ENCODE measurements around the gene SMU1. TPM values are rescaled to one million over a fixed set of nuclear protein-coding genes. Genes with fewer than 3 reads are reported as not detected.

The SMU1 gene
- total RNA-seq, 1 donor from 2014 or later = 22.9 TPM

GRCh38 chr9:33124751-33125381 lies 48.4 kb upstream of the SMU1 start:
- H3K27me3 ChIP-seq (ENCODE audit: insufficient read depth, low read length) = no peaks in the 10 kb centered on the region
- TF ChIP-seq, protein P1, sequence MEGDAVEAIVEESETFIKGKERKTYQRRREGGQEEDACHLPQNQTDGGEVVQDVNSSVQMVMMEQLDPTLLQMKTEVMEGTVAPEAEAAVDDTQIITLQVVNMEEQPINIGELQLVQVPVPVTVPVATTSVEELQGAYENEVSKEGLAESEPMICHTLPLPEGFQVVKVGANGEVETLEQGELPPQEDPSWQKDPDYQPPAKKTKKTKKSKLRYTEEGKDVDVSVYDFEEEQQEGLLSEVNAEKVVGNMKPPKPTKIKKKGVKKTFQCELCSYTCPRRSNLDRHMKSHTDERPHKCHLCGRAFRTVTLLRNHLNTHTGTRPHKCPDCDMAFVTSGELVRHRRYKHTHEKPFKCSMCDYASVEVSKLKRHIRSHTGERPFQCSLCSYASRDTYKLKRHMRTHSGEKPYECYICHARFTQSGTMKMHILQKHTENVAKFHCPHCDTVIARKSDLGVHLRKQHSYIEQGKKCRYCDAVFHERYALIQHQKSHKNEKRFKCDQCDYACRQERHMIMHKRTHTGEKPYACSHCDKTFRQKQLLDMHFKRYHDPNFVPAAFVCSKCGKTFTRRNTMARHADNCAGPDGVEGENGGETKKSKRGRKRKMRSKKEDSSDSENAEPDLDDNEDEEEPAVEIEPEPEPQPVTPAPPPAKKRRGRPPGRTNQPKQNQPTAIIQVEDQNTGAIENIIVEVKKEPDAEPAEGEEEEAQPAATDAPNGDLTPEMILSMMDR (IDR thresholded peaks at IDR 0.05; ENCODE audit: insufficient read depth, low read depth, low read length) = no peak
- TF ChIP-seq EZH2 (IDR thresholded peaks at IDR 0.05; ENCODE audit: insufficient read depth, low read length) = no peak
- H3K27me3 Mint-ChIP-seq (ENCODE audit: low read depth, unreplicated experiment) = no peaks in the 10 kb centered on the region
- H3K4me1 Mint-ChIP-seq (ENCODE audit: low read depth, unreplicated experiment) = peaks cover 35% of the 10 kb centered on the region
- H3K9ac ChIP-seq (ENCODE audit: low read length) = no peak overlapping the region
- peaks cover 20% of the 10 kb centered on the region for H3K36me3 Mint-ChIP-seq (ENCODE audit: low read depth, unreplicated experiment)
- H3K36me3 ChIP-seq (ENCODE audit: insufficient read depth, low read length) = peaks cover 2% of the 10 kb centered on the region
- H4K20me1 ChIP-seq (ENCODE audit: insufficient read depth, low read length) = peaks cover 72% of the 10 kb centered on the region
- no peaks in the 10 kb centered on the region for H3K9me3 ChIP-seq (ENCODE audit: insufficient read depth, low read depth, low read length)
- H3K79me2 ChIP-seq (ENCODE audit: insufficient read depth, low read length) = peaks cover 45% of the 10 kb centered on the region
- no peak overlapping the region for H2AFZ ChIP-seq (ENCODE audit: low read depth, low read length)
- no peaks in the 10 kb centered on the region for H3K9me3 Mint-ChIP-seq (ENCODE audit: unreplicated experiment)
- no peak overlapping the region for H3K4me2 ChIP-seq (ENCODE audit: low read length)
- H3K27ac Mint-ChIP-seq (ENCODE audit: unreplicated experiment) = no peak overlapping the region
- H3K4me3 Mint-ChIP-seq (ENCODE audit: unreplicated experiment) = no peak overlapping the region
- no peak overlapping the region for H3K27ac ChIP-seq (ENCODE audit: low read depth, low read length)
- no peak for DNase-seq (ENCODE audit: low read depth)
- peaks cover 4% of the 10 kb centered on the region for H3K4me1 ChIP-seq (ENCODE audit: insufficient read depth, low read length)
- FAIRE-seq = no peak
- no peak overlapping the region for H3K4me3 ChIP-seq (ENCODE audit: insufficient read depth, low read depth, low read length)

DNA sequence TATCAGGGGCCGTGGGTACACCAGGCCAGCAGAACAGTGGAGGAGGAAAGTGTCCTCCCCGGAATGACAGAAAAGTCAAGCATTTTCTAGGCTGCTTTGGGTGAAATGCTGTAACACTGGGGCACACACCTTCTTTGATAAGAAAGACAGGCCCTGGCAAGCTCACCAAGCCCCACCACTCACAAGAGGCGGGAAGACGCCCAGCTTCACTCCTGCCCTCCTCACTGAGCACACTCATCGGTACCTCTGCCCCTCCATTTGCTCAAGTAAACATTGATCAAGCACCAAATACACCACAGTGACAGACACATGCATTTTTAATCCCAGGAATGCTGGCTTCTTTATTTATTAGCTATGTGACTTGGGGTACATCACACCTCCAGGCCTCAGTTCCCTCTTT lies 47.6 kb upstream of the SMU1 start:
- Mint-ChIP-seq H3K27ac (ENCODE audit: unreplicated experiment) (no peak overlapping the region), H3K4me1 (ENCODE audit: low read depth, unreplicated experiment) (peaks cover 29% of the 10 kb centered on the region), H3K9me3 (ENCODE audit: unreplicated experiment) (no peaks in the 10 kb centered on the region), H3K27me3 (ENCODE audit: low read depth, unreplicated experiment) (no peaks in the 10 kb centered on the region), H3K4me3 (ENCODE audit: unreplicated experiment) (no peak overlapping the region), H3K36me3 (ENCODE audit: low read depth, unreplicated experiment) (peaks cover 17% of the 10 kb centered on the region)
- Histone ChIP-seq H4K20me1 (ENCODE audit: insufficient read depth, low read length) (peaks cover 68% of the 10 kb centered on the region), H3K27ac (ENCODE audit: low read depth, low read length) (no peak overlapping the region), H3K27me3 (ENCODE audit: insufficient read depth, low read length) (no peaks in the 10 kb centered on the region), H3K9me3 (ENCODE audit: insufficient read depth, low read depth, low read length) (no peaks in the 10 kb centered on the region), H3K36me3 (ENCODE audit: insufficient read depth, low read length) (peaks cover 2% of the 10 kb centered on the region), H3K4me1 (ENCODE audit: insufficient read depth, low read length) (peaks cover 4% of the 10 kb centered on the region), H3K4me2 (ENCODE audit: low read length) (no peak overlapping the region), H3K9ac (ENCODE audit: low read length) (no peak overlapping the region), H3K79me2 (ENCODE audit: insufficient read depth, low read length) (peaks cover 40% of the 10 kb centered on the region), H2AFZ (ENCODE audit: low read depth, low read length) (no peak overlapping the region), H3K4me3 (ENCODE audit: insufficient read depth, low read depth, low read length) (no peak overlapping the region)
- FAIRE-seq = no peak
- TF ChIP-seq EZH2 (IDR thresholded peaks at IDR 0.05; ENCODE audit: insufficient read depth, low read length) = no peak
- TF ChIP-seq, protein P1 (IDR thresholded peaks at IDR 0.05; ENCODE audit: insufficient read depth, low read depth, low read length) = no peak
- no peak for DNase-seq (ENCODE audit: low read depth)

DNA sequence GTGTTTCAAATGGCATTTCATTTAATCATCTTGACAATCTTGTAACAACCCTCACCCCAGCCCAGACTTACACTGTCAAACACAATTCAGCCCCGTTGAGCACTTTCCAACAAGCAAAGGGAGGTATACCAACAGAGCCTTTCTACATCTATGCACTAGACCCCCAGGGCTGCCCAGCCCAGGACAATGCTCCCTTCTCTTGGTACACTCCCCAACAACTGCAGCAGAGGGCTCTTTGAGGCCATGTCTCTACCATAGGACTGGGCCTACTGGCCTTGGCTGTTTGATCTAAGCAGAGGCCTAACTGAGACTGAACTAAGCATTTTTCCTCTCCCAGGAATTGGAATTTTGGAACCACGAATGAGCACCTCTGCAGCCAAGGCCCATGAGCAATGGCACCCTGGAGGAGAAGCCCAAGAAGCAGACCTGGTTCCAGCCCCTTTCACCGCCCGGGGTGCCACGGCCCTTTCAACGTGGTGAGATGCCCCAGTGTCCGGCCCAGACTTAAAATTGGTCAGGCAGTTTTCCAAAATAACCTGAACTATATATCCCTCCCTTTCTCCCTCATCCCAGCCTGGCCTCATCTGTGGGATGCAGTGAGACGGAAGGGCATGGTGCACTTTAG lies 47.0 kb upstream of the SMU1 start:
- H3K27ac Mint-ChIP-seq (ENCODE audit: unreplicated experiment) = no peak overlapping the region
- no peak overlapping the region for H3K9ac ChIP-seq (ENCODE audit: low read length)
- H2AFZ ChIP-seq (ENCODE audit: low read depth, low read length) = no peak overlapping the region
- no peak for FAIRE-seq
- H4K20me1 ChIP-seq (ENCODE audit: insufficient read depth, low read length) = peaks cover 62% of the 10 kb centered on the region
- TF ChIP-seq, protein P1 (IDR thresholded peaks at IDR 0.05; ENCODE audit: insufficient read depth, low read depth, low read length) = no peak
- TF ChIP-seq EZH2 (IDR thresholded peaks at IDR 0.05; ENCODE audit: insufficient read depth, low read length) = no peak
- no peak overlapping the region for H3K4me3 Mint-ChIP-seq (ENCODE audit: unreplicated experiment)
- H3K36me3 ChIP-seq (ENCODE audit: insufficient read depth, low read length) = peaks cover 2% of the 10 kb centered on the region
- H3K27me3 Mint-ChIP-seq (ENCODE audit: low read depth, unreplicated experiment) = no peaks in the 10 kb centered on the region
- H3K4me1 ChIP-seq (ENCODE audit: insufficient read depth, low read length) = peaks cover 4% of the 10 kb centered on the region
- H3K4me2 ChIP-seq (ENCODE audit: low read length) = no peak overlapping the region
- H3K9me3 Mint-ChIP-seq (ENCODE audit: unreplicated experiment) = no peaks in the 10 kb centered on the region
- peaks cover 37% of the 10 kb centered on the region for H3K79me2 ChIP-seq (ENCODE audit: insufficient read depth, low read length)
- no peak overlapping the region for H3K4me3 ChIP-seq (ENCODE audit: insufficient read depth, low read depth, low read length)
- no peak overlapping the region for H3K27ac ChIP-seq (ENCODE audit: low read depth, low read length)
- H3K9me3 ChIP-seq (ENCODE audit: insufficient read depth, low read depth, low read length) = no peaks in the 10 kb centered on the region
- H3K27me3 ChIP-seq (ENCODE audit: insufficient read depth, low read length) = no peaks in the 10 kb centered on the region
- peaks cover 25% of the 10 kb centered on the region for H3K4me1 Mint-ChIP-seq (ENCODE audit: low read depth, unreplicated experiment)
- peaks cover 17% of the 10 kb centered on the region for H3K36me3 Mint-ChIP-seq (ENCODE audit: low read depth, unreplicated experiment)
- no peak for DNase-seq (ENCODE audit: low read depth)
